ENCODE data around the gene CPT2. TPM values are rescaled to one million over a fixed set of nuclear protein-coding genes. Genes with fewer than 3 reads are reported as not detected.

CPT2 gene
- total RNA-seq, 1 experiment from 2014 or later = 17.0 TPM

GRCh38 chr1:53250325-53250724 is 53.7 kb downstream of the CPT2 start:
- TF ChIP-seq EZH2 (IDR thresholded peaks at IDR 0.05; ENCODE audit: borderline replicate concordance, low read depth, low read length, poor library complexity, severe bottlenecking) = no peak
- TF ChIP-seq, protein P1, sequence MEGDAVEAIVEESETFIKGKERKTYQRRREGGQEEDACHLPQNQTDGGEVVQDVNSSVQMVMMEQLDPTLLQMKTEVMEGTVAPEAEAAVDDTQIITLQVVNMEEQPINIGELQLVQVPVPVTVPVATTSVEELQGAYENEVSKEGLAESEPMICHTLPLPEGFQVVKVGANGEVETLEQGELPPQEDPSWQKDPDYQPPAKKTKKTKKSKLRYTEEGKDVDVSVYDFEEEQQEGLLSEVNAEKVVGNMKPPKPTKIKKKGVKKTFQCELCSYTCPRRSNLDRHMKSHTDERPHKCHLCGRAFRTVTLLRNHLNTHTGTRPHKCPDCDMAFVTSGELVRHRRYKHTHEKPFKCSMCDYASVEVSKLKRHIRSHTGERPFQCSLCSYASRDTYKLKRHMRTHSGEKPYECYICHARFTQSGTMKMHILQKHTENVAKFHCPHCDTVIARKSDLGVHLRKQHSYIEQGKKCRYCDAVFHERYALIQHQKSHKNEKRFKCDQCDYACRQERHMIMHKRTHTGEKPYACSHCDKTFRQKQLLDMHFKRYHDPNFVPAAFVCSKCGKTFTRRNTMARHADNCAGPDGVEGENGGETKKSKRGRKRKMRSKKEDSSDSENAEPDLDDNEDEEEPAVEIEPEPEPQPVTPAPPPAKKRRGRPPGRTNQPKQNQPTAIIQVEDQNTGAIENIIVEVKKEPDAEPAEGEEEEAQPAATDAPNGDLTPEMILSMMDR (conservative IDR thresholded peaks at IDR 0.05; ENCODE audit: low read depth, low read length) = no peak
- Histone ChIP-seq H3K9me3 (ENCODE audit: low read depth, low read length, poor library complexity, severe bottlenecking) (no peaks in the 10 kb centered on the region), H3K4me1 (ENCODE audit: insufficient read depth, low read length, poor library complexity, severe bottlenecking) (no peaks in the 10 kb centered on the region), H3K36me3 (ENCODE audit: insufficient read depth, low read length, poor library complexity, severe bottlenecking) (no peaks in the 10 kb centered on the region), H3K4me3 (ENCODE audit: low read depth, low read length, poor library complexity, severe bottlenecking) (no peak overlapping the region), H3K27ac (ENCODE audit: low read depth, low read length, poor library complexity, severe bottlenecking) (no peak overlapping the region), H3K27me3 (replicated peaks; ENCODE audit: insufficient read depth, low read depth, low read length, poor library complexity) (peaks cover 49% of the 10 kb centered on the region)
- no peak for DNase-seq (ENCODE audit: low spot score)
- BruUV-seq (replicated peaks) = no TSS peak
- intact Hi-C loops (cut with micrococcal nuclease; ENCODE audit: unreplicated experiment) = no loop called here
- ChIA-PET POLR2A (ENCODE audit: low non-redundant PET) (no interaction called here), CTCF (no interaction called here)

DNA sequence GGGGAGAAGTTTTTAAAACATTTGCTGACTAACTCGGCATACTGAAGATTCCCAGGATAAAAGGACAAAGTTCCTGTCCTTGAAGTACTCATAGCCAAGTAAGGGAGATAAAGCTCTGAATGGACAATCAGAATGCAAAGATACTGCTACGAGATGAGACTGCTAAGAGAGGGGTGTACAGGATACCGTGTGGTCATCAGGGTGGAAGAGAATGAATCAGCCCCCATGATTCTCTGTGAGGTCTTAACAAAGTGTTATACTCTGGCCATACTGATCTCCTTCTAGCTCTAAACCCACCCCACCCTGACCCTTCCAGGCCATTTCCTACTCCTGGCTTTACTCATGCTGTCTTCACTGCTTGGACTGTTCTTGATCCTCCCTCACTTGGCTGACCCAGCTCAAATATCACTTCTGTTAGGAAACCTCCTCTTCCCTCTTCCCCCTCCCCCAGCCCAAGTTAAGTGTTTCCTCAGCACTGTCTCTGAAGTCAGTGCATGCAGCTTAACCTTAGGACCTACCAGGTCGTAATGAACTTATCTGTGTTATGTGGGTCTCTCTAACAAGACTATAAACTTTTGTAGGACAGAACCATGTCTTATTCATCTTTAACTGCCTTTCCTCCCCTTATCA is 57.5 kb downstream of the CPT2 start:
- no TSS peak for BruUV-seq (replicated peaks)
- Histone ChIP-seq H3K4me3 (ENCODE audit: low read depth, low read length, poor library complexity, severe bottlenecking) (no peak overlapping the region), H3K36me3 (ENCODE audit: insufficient read depth, low read length, poor library complexity, severe bottlenecking) (no peaks in the 10 kb centered on the region), H3K4me1 (ENCODE audit: insufficient read depth, low read length, poor library complexity, severe bottlenecking) (no peaks in the 10 kb centered on the region), H3K27me3 (replicated peaks; ENCODE audit: insufficient read depth, low read depth, low read length, poor library complexity) (peaks cover 64% of the 10 kb centered on the region), H3K9me3 (ENCODE audit: low read depth, low read length, poor library complexity, severe bottlenecking) (no peaks in the 10 kb centered on the region), H3K27ac (ENCODE audit: low read depth, low read length, poor library complexity, severe bottlenecking) (no peak overlapping the region)
- CTCF ChIA-PET = no interaction called here
- POLR2A ChIA-PET (ENCODE audit: low non-redundant PET) = no interaction called here
- no peak for DNase-seq (ENCODE audit: low spot score)
- no peak for TF ChIP-seq EZH2 (IDR thresholded peaks at IDR 0.05; ENCODE audit: borderline replicate concordance, low read depth, low read length, poor library complexity, severe bottlenecking)
- TF ChIP-seq, protein P1 (conservative IDR thresholded peaks at IDR 0.05; ENCODE audit: low read depth, low read length) = no peak
- intact Hi-C loops (cut with micrococcal nuclease; ENCODE audit: unreplicated experiment) = no loop called here

GRCh38 chr1:53255031-53255430 is 58.4 kb downstream of the CPT2 start:
- ChIA-PET CTCF (no interaction called here), POLR2A (ENCODE audit: low non-redundant PET) (no interaction called here)
- peaks cover 66% of the 10 kb centered on the region for H3K27me3 ChIP-seq (replicated peaks; ENCODE audit: insufficient read depth, low read depth, low read length, poor library complexity)
- no peak overlapping the region for H3K27ac ChIP-seq (ENCODE audit: low read depth, low read length, poor library complexity, severe bottlenecking)
- TF ChIP-seq, protein P1 (conservative IDR thresholded peaks at IDR 0.05; ENCODE audit: low read depth, low read length) = 0 out of 2 replicates have a peak, but pooled peaks have one; percentile 11
- no peak for TF ChIP-seq EZH2 (IDR thresholded peaks at IDR 0.05; ENCODE audit: borderline replicate concordance, low read depth, low read length, poor library complexity, severe bottlenecking)
- no peaks in the 10 kb centered on the region for H3K9me3 ChIP-seq (ENCODE audit: low read depth, low read length, poor library complexity, severe bottlenecking)
- no peak overlapping the region for H3K4me3 ChIP-seq (ENCODE audit: low read depth, low read length, poor library complexity, severe bottlenecking)
- intact Hi-C loops (cut with micrococcal nuclease; ENCODE audit: unreplicated experiment) = no loop called here
- DNase-seq (ENCODE audit: low spot score) = no peak
- no peaks in the 10 kb centered on the region for H3K4me1 ChIP-seq (ENCODE audit: insufficient read depth, low read length, poor library complexity, severe bottlenecking)
- no TSS peak for BruUV-seq (replicated peaks)
- H3K36me3 ChIP-seq (ENCODE audit: insufficient read depth, low read length, poor library complexity, severe bottlenecking) = no peaks in the 10 kb centered on the region
